HK-2 (cell line): Measurements from ENCODE around the gene DNAJC13.

Experiments used
- DNase-seq: peaks from one replicate; pipeline ENCODE4 v3.0.0-alpha.2; 2018; ENCODE audit not compliant: unreplicated experiment

Gene DNAJC13

GRCh38 chr3:132406587-132406986 is 10.7 kb upstream of the DNAJC13 start:
- DNase-seq: no peak

GRCh38 chr3:132407025-132407424 is 10.3 kb upstream of the DNAJC13 start:
- DNase-seq: no peak

- DNase-seq: no peak
These were observed 2.5 kb upstream of the DNAJC13 start for GRCh38 chr3:132414841-132415240.

- no peak for DNase-seq
These were observed 1.1 kb upstream of the DNAJC13 start for GRCh38 chr3:132416161-132416560.

- DNase-seq: peak; percentile 74
These were observed 551 bp downstream of the DNAJC13 start for GRCh38 chr3:132417695-132418411.

- DNase-seq: no peak
These were observed 1.6 kb downstream of the DNAJC13 start for GRCh38 chr3:132418916-132419315.

GRCh38 chr3:132421832-132422231 is 4.5 kb downstream of the DNAJC13 start:
- no peak for DNase-seq

GRCh38 chr3:132422531-132422930 is 5.2 kb downstream of the DNAJC13 start:
- no peak for DNase-seq

GRCh38 chr3:132432639-132433038 is 15.3 kb downstream of the DNAJC13 start:
- DNase-seq: no peak

- DNase-seq: no peak
These were observed 15.8 kb downstream of the DNAJC13 start for GRCh38 chr3:132433121-132433520.

GRCh38 chr3:132435224-132435910 is 18.1 kb downstream of the DNAJC13 start:
- DNase-seq: no peak

GRCh38 chr3:132435911-132436425 is 18.7 kb downstream of the DNAJC13 start:
- DNase-seq: no peak

GRCh38 chr3:132443421-132443820 is 26.1 kb downstream of the DNAJC13 start:
- no peak for DNase-seq

GRCh38 chr3:132444383-132444782 is 27.1 kb downstream of the DNAJC13 start:
- DNase-seq: no peak

- DNase-seq: no peak
These were observed 28.5 kb downstream of the DNAJC13 start for GRCh38 chr3:132445817-132446216.

GRCh38 chr3:132448216-132448961 is 31.1 kb downstream of the DNAJC13 start:
- no peak for DNase-seq

GRCh38 chr3:132456136-132456535 is 38.8 kb downstream of the DNAJC13 start:
- no peak for DNase-seq

GRCh38 chr3:132456571-132456970 is 39.3 kb downstream of the DNAJC13 start:
- DNase-seq: no peak

- no peak for DNase-seq
These were observed 40.0 kb downstream of the DNAJC13 start for GRCh38 chr3:132457286-132457685.

- no peak for DNase-seq
These were observed 42.2 kb downstream of the DNAJC13 start for GRCh38 chr3:132459551-132459950.

GRCh38 chr3:132461544-132461943 is 44.2 kb downstream of the DNAJC13 start:
- DNase-seq: no peak

- DNase-seq: no peak
These were observed 46.8 kb downstream of the DNAJC13 start for GRCh38 chr3:132464066-132464465.

- DNase-seq: no peak
These were observed 52.0 kb downstream of the DNAJC13 start for GRCh38 chr3:132469326-132469725.
